ENCODE measurements around the gene RTN4IP1.

The RTN4IP1 gene

GRCh38 chr6:106540432-106540831 is 88.9 kb downstream of the RTN4IP1 start:
- ChIA-PET CTCF (interaction anchor here (2.0 to 2.8 kb wide), 2 partner anchors 18 to 26 kb away, joined by 4 to 12 read pairs; no protein-coding TSS in a partner anchor), POLR2A (interaction anchor here (0.6 to 1.0 kb wide), 2 partner anchors 10 to 77 kb away, joined by 3 read pairs; no protein-coding TSS in a partner anchor)
- no peak overlapping the region for H3K4me3 ChIP-seq (ENCODE audit: low read depth, low read length)
- TF ChIP-seq CTCF (IDR thresholded peaks at IDR 0.05; ENCODE audit: insufficient read depth, low read length, missing control alignments), result no peak
- no peak for DNase-seq (ENCODE audit: low read depth, low spot score)

- POLR2A ChIA-PET, result interaction anchor here (1.0 kb wide), 1 partner anchor 10 kb away, joined by 3 read pairs; no protein-coding TSS in a partner anchor
These were observed 89.4 kb downstream of the RTN4IP1 start for GRCh38 chr6:106539936-106540335.

DNA sequence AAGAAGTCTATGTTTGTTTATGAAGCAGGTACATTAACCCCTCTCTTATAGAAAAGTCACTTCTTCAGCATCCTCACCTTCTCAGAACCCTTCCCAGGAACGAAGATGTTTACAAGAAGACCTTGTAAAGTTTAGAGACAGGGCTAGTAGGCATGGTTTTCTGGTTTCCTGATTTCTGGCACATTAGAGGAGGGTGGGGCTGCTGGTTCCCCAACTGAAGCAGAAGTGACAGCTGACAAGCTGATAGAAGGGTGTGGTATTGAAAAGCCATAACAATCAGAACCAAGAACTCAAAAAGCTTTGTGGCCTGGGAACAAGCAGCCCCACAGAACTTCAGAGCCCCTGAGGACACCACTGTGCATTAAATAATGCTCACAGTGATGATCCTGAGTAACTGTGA is 91.2 kb downstream of the RTN4IP1 start:
- ChIA-PET POLR2A (no interaction called here), CTCF (interaction anchor here (0.8 to 0.9 kb wide), 2 partner anchors 26 to 28 kb away, joined by 3 read pairs; no protein-coding TSS in a partner anchor)
- H3K4me3 ChIP-seq (ENCODE audit: low read depth, low read length), result no peak overlapping the region
- TF ChIP-seq CTCF (IDR thresholded peaks at IDR 0.05; ENCODE audit: insufficient read depth, low read length, missing control alignments), result no peak
- DNase-seq (ENCODE audit: low read depth, low spot score), result no peak

More at GRCh38 chr6:106539936-106540335, 89.4 kb downstream of the RTN4IP1 start:
- no peak for TF ChIP-seq CTCF (IDR thresholded peaks at IDR 0.05; ENCODE audit: insufficient read depth, low read length, missing control alignments)
- CTCF ChIA-PET, result interaction anchor here (2.0 to 2.8 kb wide), 2 partner anchors 18 to 27 kb away, joined by 4 to 12 read pairs; no protein-coding TSS in a partner anchor
- H3K4me3 ChIP-seq (ENCODE audit: low read depth, low read length), result no peak overlapping the region
- no peak for DNase-seq (ENCODE audit: low read depth, low spot score)

DNA sequence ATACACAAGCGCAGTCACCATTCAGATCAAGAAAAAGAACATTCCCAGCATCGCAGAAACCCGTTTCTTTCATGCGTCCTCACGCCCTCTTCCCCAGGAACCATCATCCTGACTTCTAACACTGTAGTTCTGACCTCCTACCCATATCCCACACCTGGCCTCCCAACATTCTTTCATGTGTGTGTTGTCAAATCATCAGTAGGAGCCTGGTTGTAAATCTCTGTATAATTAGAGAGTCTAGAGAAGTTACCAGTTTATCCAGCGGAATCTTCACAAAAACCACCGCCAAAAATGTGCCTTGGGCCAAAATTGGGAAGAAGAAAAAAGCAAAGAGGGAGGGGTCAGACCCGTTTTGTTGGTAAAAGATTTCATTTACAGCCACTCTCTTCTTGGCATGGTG is 91.6 kb downstream of the RTN4IP1 start:
- no peak for TF ChIP-seq CTCF (IDR thresholded peaks at IDR 0.05; ENCODE audit: insufficient read depth, low read length, missing control alignments)
- ChIA-PET POLR2A (no interaction called here), CTCF (interaction anchor here (0.9 kb wide), 1 partner anchor 29 kb away, joined by 3 read pairs; no protein-coding TSS in a partner anchor)
- no peak for DNase-seq (ENCODE audit: low read depth, low spot score)
- H3K4me3 ChIP-seq (ENCODE audit: low read depth, low read length), result no peak overlapping the region

- no peak overlapping the region for H3K4me3 ChIP-seq (ENCODE audit: low read depth, low read length)
- DNase-seq (ENCODE audit: low read depth, low spot score), result no peak
- ChIA-PET CTCF (no interaction called here), POLR2A (interaction anchor here (0.6 kb wide), 1 partner anchor 112 kb away, joined by 4 read pairs; no protein-coding TSS in a partner anchor)
- no peak for TF ChIP-seq CTCF (IDR thresholded peaks at IDR 0.05; ENCODE audit: insufficient read depth, low read length, missing control alignments)
These were observed 92.4 kb downstream of the RTN4IP1 start for GRCh38 chr6:106536851-106537250.

DNA sequence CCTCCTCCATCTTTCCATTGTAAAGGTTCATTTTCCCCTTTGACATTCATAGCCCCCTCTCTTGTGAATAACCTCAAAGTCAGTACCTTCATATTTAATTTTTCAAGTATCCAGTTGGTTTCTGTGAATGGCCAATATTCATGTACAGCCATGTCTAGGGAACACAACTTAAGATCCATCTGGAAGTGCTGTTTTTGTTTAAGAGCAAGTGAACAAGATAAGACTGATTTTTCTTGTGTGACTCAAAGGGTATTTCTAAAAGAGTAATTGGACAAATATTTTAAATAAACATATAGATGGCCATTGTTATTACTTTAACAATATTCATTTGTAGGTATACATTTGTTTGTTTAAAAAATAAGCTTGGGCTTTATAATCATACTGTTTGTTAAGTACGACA is 92.9 kb downstream of the RTN4IP1 start:
- no peak for TF ChIP-seq CTCF (IDR thresholded peaks at IDR 0.05; ENCODE audit: insufficient read depth, low read length, missing control alignments)
- CTCF ChIA-PET, result no interaction called here
- no peak overlapping the region for H3K4me3 ChIP-seq (ENCODE audit: low read depth, low read length)
- no peak for DNase-seq (ENCODE audit: low read depth, low spot score)
- POLR2A ChIA-PET, result interaction anchor here (0.6 kb wide), 1 partner anchor 112 kb away, joined by 4 read pairs; no protein-coding TSS in a partner anchor

All from AG04449 (cell line).